HG03457 (cell line): Measurements from ENCODE around the gene PARVG.

Experiments
- ATAC-seq: cut with Tn5 transposase; IDR thresholded peaks from one replicate; pipeline ENCODE4 v1.9.1; 2021; ENCODE audit warnings: moderate number of reproducible peaks; ENCODE audit not compliant: unreplicated experiment

PARVG gene

GRCh38 chr22:44179196-44179988, 1.3 kb upstream of the PARVG start:
- no peak for ATAC-seq

GRCh38 chr22:44179989-44180705, 578 bp upstream of the PARVG start:
- no peak for ATAC-seq

GRCh38 chr22:44181033-44181911, 547 bp downstream of the PARVG start:
- no peak for ATAC-seq

GRCh38 chr22:44181912-44182587, 1.3 kb downstream of the PARVG start:
- no peak for ATAC-seq

GRCh38 chr22:44182588-44183286, 2.0 kb downstream of the PARVG start:
- ATAC-seq = no peak

- no peak for ATAC-seq
These were observed 2.5 kb downstream of the PARVG start for GRCh38 chr22:44183287-44183588.

GRCh38 chr22:44184006-44184405, 3.3 kb downstream of the PARVG start:
- ATAC-seq = no peak

- no peak for ATAC-seq
These were observed 4.8 kb downstream of the PARVG start for GRCh38 chr22:44185237-44186120.

GRCh38 chr22:44186121-44186510, 5.4 kb downstream of the PARVG start:
- ATAC-seq = no peak

GRCh38 chr22:44186737-44187136, 6.0 kb downstream of the PARVG start:
- ATAC-seq = no peak

- ATAC-seq = no peak
These were observed 7.0 kb downstream of the PARVG start for GRCh38 chr22:44187652-44188230.

GRCh38 chr22:44188316-44188715, 7.6 kb downstream of the PARVG start:
- no peak for ATAC-seq

GRCh38 chr22:44188986-44189630, 8.4 kb downstream of the PARVG start:
- ATAC-seq = no peak

GRCh38 chr22:44190381-44190976, 9.8 kb downstream of the PARVG start:
- ATAC-seq = no peak

GRCh38 chr22:44191036-44191454, 10.3 kb downstream of the PARVG start:
- no peak for ATAC-seq

- ATAC-seq = no peak
These were observed 11.5 kb downstream of the PARVG start for GRCh38 chr22:44192098-44192815.

GRCh38 chr22:44192816-44193534, 12.2 kb downstream of the PARVG start:
- no peak for ATAC-seq
